Measurements from ENCODE around the gene SURF6. TPM values are rescaled to one million over a fixed set of nuclear protein-coding genes. Genes with fewer than 3 reads are reported as not detected.

SURF6 gene
- total RNA-seq (10 to 100 TPM; 15.4 to 33.5 (median 23.4) TPM), polyA plus RNA-seq (10 to 100 TPM in 1 of 2 donors, 1 to 10 TPM in 1; 9.8 to 18.7 TPM), total RNA-seq (45.1 reads per million, percentile 69 among the genes with 10 or more reads in this experiment)

DNA sequence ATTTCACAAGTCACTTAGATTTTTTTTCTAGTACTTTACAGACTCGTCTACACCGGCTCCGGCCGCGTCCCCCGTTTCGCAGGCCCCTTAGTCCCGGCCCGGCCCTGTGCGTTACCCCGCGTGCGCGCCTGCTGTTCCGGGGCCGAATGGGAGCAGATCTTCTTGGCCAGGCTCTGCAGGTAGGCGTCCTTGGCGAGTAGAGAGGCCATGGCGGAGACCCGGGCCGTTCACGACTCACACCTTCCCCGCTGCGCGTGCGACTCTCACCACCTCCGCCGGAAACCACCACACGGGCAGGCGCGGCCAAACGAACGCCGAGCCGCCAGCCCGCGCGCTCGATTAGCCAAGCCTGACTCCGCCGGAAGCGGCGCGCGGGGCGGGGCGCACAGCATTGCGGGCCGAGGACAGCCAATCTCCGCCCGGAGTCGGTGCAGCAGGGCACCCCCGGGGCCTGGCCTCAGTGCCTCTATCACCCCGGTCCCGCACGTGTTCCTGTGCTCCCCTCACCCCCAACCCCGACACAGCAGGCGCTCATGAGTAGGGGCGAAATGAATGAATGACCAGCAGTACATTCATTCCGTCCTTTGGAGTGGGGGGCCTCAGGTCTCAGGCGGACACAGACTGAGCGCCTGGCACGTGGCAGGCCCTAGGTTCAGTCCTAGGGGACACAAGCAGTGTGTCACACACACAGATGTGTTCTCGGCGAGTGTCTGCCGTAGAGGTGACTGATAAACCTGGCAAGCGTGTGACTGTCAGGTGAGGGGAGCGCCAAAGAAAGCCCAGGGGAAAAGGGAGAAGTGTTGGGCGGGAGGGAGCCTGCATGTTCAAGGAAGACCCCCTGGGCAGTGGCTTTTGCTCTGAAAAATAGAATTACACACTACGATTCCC, at the start of gene SURF6:
SURF6 (minus strand) TSS at position 265 of the 888 bp plus-strand sequence; CDS start at position 209, 56 bp downstream.
- Mint-ChIP-seq H3K27ac (peak within 1 kb of the TSS; percentile 90 to 96 (median 94)), H3K36me3 (peaks cover 0 to 34% (median 18%) of the 10 kb centered on the region in 5 donors), H3K4me1 (peaks cover 22 to 59% (median 38%) of the 10 kb centered on the region in 7 donors), H3K9me3 (no peaks in the 10 kb centered on the region), H3K27me3 (no peaks in the 10 kb centered on the region), H3K4me3 (peak within 1 kb of the TSS; percentile 93 to 98 (median 96))
- ATAC-seq (peak; percentile 98), DNase-seq (peak; percentile 90 to 96 (median 93))
- H3K27me3 ChIP-seq (ENCODE audit: control insufficient read depth in 2 of 2, insufficient read depth in 2 of 2, low read length in 2 of 2) = no peaks in the 10 kb centered on the region
- H3K9me3 ChIP-seq (ENCODE audit: control insufficient read depth in 2 of 3, low read length in 3 of 3) = no peaks in the 10 kb centered on the region
- peaks cover 9 to 53% (median 10%) of the 10 kb centered on the region in 3 experiments for H3K36me3 ChIP-seq (ENCODE audit: control insufficient read depth in 2 of 3, insufficient read depth in 3 of 3, low read length in 3 of 3)
- POLR2A ChIA-PET = interaction anchor here (0.6 to 1.4 kb wide), 2 partner anchors 21 to 36 kb away, joined by 3 read pairs; no protein-coding TSS in a partner anchor
- intact Hi-C loops (cut with micrococcal nuclease) = loop anchor here (1.0 to 5.0 kb wide), 10 partner anchors 12 to 1095 kb away; partner anchors contain the start of genes MED22 (in 2 of the 2), RPL7A (in 2 of the 2), STKLD1 (in 2 of the 2) and SURF1 (in 2 of the 2)
- peaks cover 21 to 31% of the 10 kb centered on the region in 2 donors for H3K4me1 ChIP-seq (ENCODE audit: control insufficient read depth in 2 of 2, insufficient read depth in 2 of 2, low read length in 2 of 2)
- CTCF ChIA-PET = interaction anchor here (0.7 kb wide), 1 partner anchor 38 kb away, joined by 3 read pairs; no protein-coding TSS in a partner anchor
- H3K27ac ChIP-seq (ENCODE audit: low read depth, low read length) = peak within 1 kb of the TSS; percentile 82
- peak within 1 kb of the TSS; percentile 92 for H3K4me3 ChIP-seq (ENCODE audit: low read length)

DNA sequence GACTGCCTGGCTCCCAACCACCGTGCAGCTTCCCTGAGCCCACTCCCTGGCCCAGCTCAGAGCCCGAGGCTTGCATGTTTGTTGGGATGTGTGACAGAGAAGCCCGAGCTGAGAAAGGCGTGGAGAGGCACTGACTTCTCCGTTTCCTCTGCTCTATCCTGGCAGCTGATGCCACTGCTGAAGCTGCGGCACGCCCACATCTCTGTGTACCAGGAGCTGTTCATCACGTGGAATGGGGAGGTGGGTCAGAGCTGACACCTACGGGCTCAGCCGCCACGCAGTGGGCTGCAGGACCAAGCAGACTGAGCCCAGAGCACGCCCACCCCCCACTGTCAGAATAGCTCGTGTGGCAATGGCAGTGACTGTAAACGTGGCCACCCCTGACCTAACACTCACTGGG, 49.5 kb upstream of the SURF6 start:
- Mint-ChIP-seq H3K27ac (no peak overlapping the region), H3K9me3 (no peaks in the 10 kb centered on the region), H3K4me1 (no peaks in the 10 kb centered on the region), H3K36me3 (no peaks in the 10 kb centered on the region), H3K27me3 (peaks cover 0 to 6% (median 0%) of the 10 kb centered on the region in 5 donors), H3K4me3 (no peak overlapping the region)
- H3K4me1 ChIP-seq (ENCODE audit: control insufficient read depth in 2 of 2, insufficient read depth in 2 of 2, low read length in 2 of 2) = no peaks in the 10 kb centered on the region
- no peak overlapping the region for H3K4me3 ChIP-seq (ENCODE audit: low read length)
- ATAC-seq (no peak), DNase-seq (no peak)
- no peaks in the 10 kb centered on the region for H3K27me3 ChIP-seq (ENCODE audit: control insufficient read depth in 2 of 2, insufficient read depth in 2 of 2, low read length in 2 of 2)
- no peaks in the 10 kb centered on the region for H3K9me3 ChIP-seq (ENCODE audit: control insufficient read depth in 2 of 3, low read length in 3 of 3)
- H3K36me3 ChIP-seq (ENCODE audit: control insufficient read depth in 2 of 3, insufficient read depth in 3 of 3, low read length in 3 of 3) = no peaks in the 10 kb centered on the region
- H3K27ac ChIP-seq (ENCODE audit: low read depth, low read length) = no peak overlapping the region
- intact Hi-C loops (cut with micrococcal nuclease) = no loop called here
- CTCF ChIA-PET = no interaction called here
- POLR2A ChIA-PET = interaction anchor here (1.0 kb wide), 1 partner anchor 32 kb away, joined by 3 read pairs; the partner anchor contains the start of gene REXO4

DNA sequence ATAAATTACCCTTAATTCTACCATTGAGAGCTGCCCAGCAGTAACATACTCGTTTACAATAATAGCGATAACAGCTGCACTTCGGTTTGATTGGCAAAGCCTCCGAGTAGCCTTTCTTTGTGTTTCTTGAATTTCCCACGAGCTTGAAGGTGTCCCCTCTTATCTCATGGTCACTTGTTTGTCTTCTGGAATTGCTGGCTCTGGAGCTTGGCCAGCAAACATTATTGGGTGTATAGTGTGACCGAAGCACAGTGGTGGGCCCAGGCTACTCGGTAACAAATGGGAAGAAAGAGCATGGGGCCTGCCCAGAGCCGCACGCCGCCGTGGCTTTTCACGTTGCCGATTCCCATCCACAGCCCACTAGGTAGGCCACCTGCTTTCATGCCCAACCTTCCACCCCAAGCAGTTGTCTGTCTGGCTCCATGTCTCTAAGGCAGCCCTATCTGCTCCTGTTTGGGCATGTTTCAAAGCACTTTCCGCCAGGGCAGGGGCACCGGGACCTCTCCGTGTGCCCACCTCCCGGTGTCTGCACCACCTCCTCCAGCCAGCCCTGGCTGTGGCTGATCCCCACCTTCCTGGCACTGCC, 48.8 kb upstream of the SURF6 start:
- ATAC-seq (no peak), DNase-seq (no peak)
- no peaks in the 10 kb centered on the region for H3K36me3 Mint-ChIP-seq
- H3K4me3 ChIP-seq (ENCODE audit: low read length) = no peak overlapping the region
- POLR2A ChIA-PET = interaction anchor here (1.0 kb wide), 1 partner anchor 33 kb away, joined by 3 read pairs; the partner anchor contains the start of gene REXO4
- no peak overlapping the region for H3K27ac ChIP-seq (ENCODE audit: low read depth, low read length)
- H3K4me3 Mint-ChIP-seq = no peak overlapping the region
- CTCF ChIA-PET = no interaction called here
- H3K27ac Mint-ChIP-seq = no peak overlapping the region
- no peaks in the 10 kb centered on the region for H3K4me1 Mint-ChIP-seq
- H3K4me1 ChIP-seq (ENCODE audit: control insufficient read depth in 2 of 2, insufficient read depth in 2 of 2, low read length in 2 of 2) = no peaks in the 10 kb centered on the region
- H3K9me3 Mint-ChIP-seq = no peaks in the 10 kb centered on the region
- intact Hi-C loops (cut with micrococcal nuclease) = no loop called here
- H3K27me3 ChIP-seq (ENCODE audit: control insufficient read depth in 2 of 2, insufficient read depth in 2 of 2, low read length in 2 of 2) = no peaks in the 10 kb centered on the region
- H3K27me3 Mint-ChIP-seq = peaks cover 0 to 5% (median 0%) of the 10 kb centered on the region in 5 donors
- no peaks in the 10 kb centered on the region for H3K9me3 ChIP-seq (ENCODE audit: control insufficient read depth in 2 of 3, low read length in 3 of 3)
- H3K36me3 ChIP-seq (ENCODE audit: control insufficient read depth in 2 of 3, insufficient read depth in 3 of 3, low read length in 3 of 3) = no peaks in the 10 kb centered on the region

DNA sequence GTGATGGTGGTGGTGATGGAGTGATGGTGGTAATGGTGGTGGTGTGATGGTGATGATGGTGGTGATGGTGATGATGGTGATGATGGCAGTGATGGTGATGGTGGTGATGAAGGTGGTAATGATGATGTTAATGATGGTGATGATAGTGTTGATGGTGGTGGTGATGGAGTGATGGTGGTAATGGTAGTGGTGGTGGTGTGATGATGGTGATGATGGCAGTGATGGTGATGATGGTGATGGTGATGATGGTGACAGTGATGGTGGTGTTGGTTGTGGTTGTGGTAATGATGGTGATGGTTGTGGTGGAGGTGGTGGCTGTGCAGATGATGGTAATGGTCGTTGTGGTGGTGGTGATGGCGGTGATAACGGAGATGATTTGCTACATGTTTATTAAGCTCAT, 47.5 kb upstream of the SURF6 start:
- H3K4me1 Mint-ChIP-seq = no peaks in the 10 kb centered on the region
- no peaks in the 10 kb centered on the region for H3K4me1 ChIP-seq (ENCODE audit: control insufficient read depth in 2 of 2, insufficient read depth in 2 of 2, low read length in 2 of 2)
- no peak overlapping the region for H3K27ac Mint-ChIP-seq
- H3K27me3 ChIP-seq (ENCODE audit: control insufficient read depth in 2 of 2, insufficient read depth in 2 of 2, low read length in 2 of 2) = no peaks in the 10 kb centered on the region
- no peak overlapping the region for H3K4me3 ChIP-seq (ENCODE audit: low read length)
- H3K36me3 ChIP-seq (ENCODE audit: control insufficient read depth in 2 of 3, insufficient read depth in 3 of 3, low read length in 3 of 3) = no peaks in the 10 kb centered on the region
- no peak for ATAC-seq
- no peak for DNase-seq
- ChIA-PET POLR2A (no interaction called here), CTCF (no interaction called here)
- H3K36me3 Mint-ChIP-seq = no peaks in the 10 kb centered on the region
- no peak overlapping the region for H3K27ac ChIP-seq (ENCODE audit: low read depth, low read length)
- no peaks in the 10 kb centered on the region for H3K9me3 ChIP-seq (ENCODE audit: control insufficient read depth in 2 of 3, low read length in 3 of 3)
- H3K9me3 Mint-ChIP-seq = no peaks in the 10 kb centered on the region
- H3K27me3 Mint-ChIP-seq = no peaks in the 10 kb centered on the region
- intact Hi-C loops (cut with micrococcal nuclease) = no loop called here
- no peak overlapping the region for H3K4me3 Mint-ChIP-seq

DNA sequence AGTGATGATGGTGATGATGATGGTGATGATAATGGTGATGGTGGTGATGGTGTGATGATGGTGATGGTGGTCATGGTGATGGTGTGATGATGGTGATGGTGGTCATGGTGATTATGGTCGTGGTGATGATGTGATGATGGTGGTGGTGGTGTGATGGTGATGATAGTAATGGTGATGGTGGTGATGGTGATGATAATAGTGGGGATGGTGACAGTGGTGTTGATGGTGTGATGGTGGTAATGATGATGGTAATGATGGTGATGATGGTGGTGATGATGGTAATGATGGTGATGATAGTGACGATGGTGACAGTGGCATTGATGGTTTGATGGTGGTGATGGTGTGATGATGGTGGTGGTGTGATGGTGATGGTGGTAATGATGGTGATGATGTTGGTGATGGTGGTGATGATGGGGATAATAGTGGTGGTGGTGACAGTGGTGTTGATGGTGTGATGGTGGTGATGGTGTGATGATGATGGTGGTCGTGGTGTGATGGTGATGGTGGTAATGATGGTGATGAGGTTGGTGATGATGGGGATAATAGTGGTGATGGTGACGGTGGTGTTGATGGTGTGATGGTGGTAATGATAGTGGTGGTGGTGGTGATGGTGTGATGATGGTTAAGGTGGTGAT, 46.6 kb upstream of the SURF6 start:
- no peak overlapping the region for H3K27ac Mint-ChIP-seq
- Histone ChIP-seq H3K4me1 (ENCODE audit: control insufficient read depth in 2 of 2, insufficient read depth in 2 of 2, low read length in 2 of 2) (no peaks in the 10 kb centered on the region), H3K4me3 (ENCODE audit: low read length) (no peak overlapping the region), H3K27ac (ENCODE audit: low read depth, low read length) (no peak overlapping the region), H3K9me3 (ENCODE audit: control insufficient read depth in 2 of 3, low read length in 3 of 3) (no peaks in the 10 kb centered on the region), H3K36me3 (ENCODE audit: control insufficient read depth in 2 of 3, insufficient read depth in 3 of 3, low read length in 3 of 3) (no peaks in the 10 kb centered on the region), H3K27me3 (ENCODE audit: control insufficient read depth in 2 of 2, insufficient read depth in 2 of 2, low read length in 2 of 2) (no peaks in the 10 kb centered on the region)
- H3K4me1 Mint-ChIP-seq = no peaks in the 10 kb centered on the region
- H3K27me3 Mint-ChIP-seq = no peaks in the 10 kb centered on the region
- H3K4me3 Mint-ChIP-seq = no peak overlapping the region
- ChIA-PET POLR2A (no interaction called here), CTCF (no interaction called here)
- no peak for DNase-seq
- no peaks in the 10 kb centered on the region for H3K9me3 Mint-ChIP-seq
- no peak for ATAC-seq
- intact Hi-C loops (cut with micrococcal nuclease) = no loop called here
- no peaks in the 10 kb centered on the region for H3K36me3 Mint-ChIP-seq

DNA sequence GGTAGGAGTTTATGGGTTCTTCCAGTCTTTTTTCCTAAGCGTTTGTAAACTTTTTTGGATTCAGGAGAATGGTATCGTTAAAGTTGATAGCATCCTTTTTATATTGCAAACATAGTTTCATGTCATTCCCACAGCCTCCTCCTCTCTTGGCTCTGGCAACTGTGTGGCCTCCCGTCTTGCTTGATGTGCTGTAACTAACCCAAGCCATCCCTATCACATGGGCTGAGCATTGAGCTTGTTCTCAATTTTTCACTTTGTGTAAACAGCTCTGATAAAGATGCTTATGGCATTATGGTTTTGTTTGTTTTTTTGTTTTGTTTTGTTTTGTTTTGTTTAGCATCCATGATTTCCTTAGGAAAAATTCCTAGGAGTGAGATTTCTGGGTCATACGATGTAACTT, 44.7 kb upstream of the SURF6 start:
- Histone ChIP-seq H3K9me3 (ENCODE audit: control insufficient read depth in 2 of 3, low read length in 3 of 3) (no peaks in the 10 kb centered on the region), H3K4me1 (ENCODE audit: control insufficient read depth in 2 of 2, insufficient read depth in 2 of 2, low read length in 2 of 2) (peaks cover 0 to 5% of the 10 kb centered on the region in 2 donors), H3K4me3 (ENCODE audit: low read length) (no peak overlapping the region), H3K27ac (ENCODE audit: low read depth, low read length) (no peak overlapping the region), H3K27me3 (ENCODE audit: control insufficient read depth in 2 of 2, insufficient read depth in 2 of 2, low read length in 2 of 2) (no peaks in the 10 kb centered on the region), H3K36me3 (ENCODE audit: control insufficient read depth in 2 of 3, insufficient read depth in 3 of 3, low read length in 3 of 3) (no peaks in the 10 kb centered on the region)
- DNase-seq (no peak), ATAC-seq (no peak)
- H3K27ac Mint-ChIP-seq = no peak overlapping the region
- ChIA-PET CTCF (interaction anchor here (0.6 kb wide), 1 partner anchor 72 kb away, joined by 3 read pairs; no protein-coding TSS in a partner anchor), POLR2A (no interaction called here)
- intact Hi-C loops (cut with micrococcal nuclease) = no loop called here
- H3K4me3 Mint-ChIP-seq = no peak overlapping the region
- H3K4me1 Mint-ChIP-seq = peaks cover 0 to 7% (median 0%) of the 10 kb centered on the region in 7 donors
- H3K36me3 Mint-ChIP-seq = no peaks in the 10 kb centered on the region
- H3K27me3 Mint-ChIP-seq = peaks cover 0 to 4% (median 0%) of the 10 kb centered on the region in 5 donors
- no peaks in the 10 kb centered on the region for H3K9me3 Mint-ChIP-seq
